Measurements from ENCODE around the gene CUL4A. TPM values are rescaled to one million over a fixed set of nuclear protein-coding genes. Genes with fewer than 3 reads are reported as not detected.

The CUL4A gene
- total and polyA plus RNA-seq, 9 of the 15 experiments (the other 6 are each of a cell fraction or from before 2014, with no cell fraction given): 21.1 to 92.0 (median 63.2) TPM

GRCh38 chr13:113176822-113177221 lies 32.6 kb upstream of the CUL4A start (continued):
- TF ChIP-seq NFE2 (IDR thresholded peaks at IDR 0.05; ENCODE audit: low read depth): no peak
- no peak for TF ChIP-seq L3MBTL2 (IDR thresholded peaks at IDR 0.05)
- no peak for TF ChIP-seq CTCF (IDR thresholded peaks at IDR 0.05 in 2 of 3, conservative IDR thresholded peaks at IDR 0.05 in 1 of 3; ENCODE audit: insufficient read depth in 2 of 3, low read depth in 1 of 3, low read length in 3 of 3)
- no peak for TF ChIP-seq DDX20 (tag; IDR thresholded peaks at IDR 0.05; ENCODE audit: low read depth)
- no peak for TF ChIP-seq POLR2B (IDR thresholded peaks at IDR 0.05; ENCODE audit: low read depth, partially characterized antibody)
- no peak for TF ChIP-seq ZNF785 (CRISPR knock-in tag; IDR thresholded peaks at IDR 0.05)

GRCh38 chr13:113178070-113178895 lies 31.1 kb upstream of the CUL4A start:
- in situ Hi-C loops (cut with MboI): no loop called here

More at GRCh38 chr13:113178070-113178895, 31.1 kb upstream of the CUL4A start:
- Histone ChIP-seq H3K27ac (ENCODE audit: extremely low read depth, low read depth, low read length) (no peak overlapping the region), H3K9me3 (replicated peaks; ENCODE audit: control insufficient read depth, insufficient read depth, low read depth, low read length) (no peaks in the 10 kb centered on the region), H3K79me2 (ENCODE audit: control insufficient read depth, insufficient read depth, low read length) (no peaks in the 10 kb centered on the region), H3K9me1 (ENCODE audit: control insufficient read depth, insufficient read depth, low read length) (peaks cover 3% of the 10 kb centered on the region), H3K36me3 (ENCODE audit: control insufficient read depth, insufficient read depth, low read length) (peaks cover 77% of the 10 kb centered on the region), H3K9ac (ENCODE audit: insufficient read depth in 1 of 2, low read depth in 2 of 2, low read length in 2 of 2) (no peak overlapping the region), H3K4me3 (no peak overlapping the region), H2AFZ (ENCODE audit: low read depth, low read length) (no peak overlapping the region), H3K27me3 (ENCODE audit: control insufficient read depth in 2 of 2, insufficient read depth in 2 of 2, low read length in 2 of 2) (no peaks in the 10 kb centered on the region), H4K20me1 (replicated peaks; ENCODE audit: control insufficient read depth, insufficient read depth, low read length) (peaks cover 2% of the 10 kb centered on the region; the same call in 1 of the 2 replicates), H3K4me1 (replicated peaks in 1 of 2; ENCODE audit: control insufficient read depth in 2 of 2, insufficient read depth in 2 of 2, low read length in 2 of 2) (peaks cover 0 to 5% of the 10 kb centered on the region in 2 experiments; a peak in 2 of 5 replicates), H3K4me2 (ENCODE audit: insufficient read depth, low read length) (no peak overlapping the region)
- 95% methylated on average over 16 of the region's 25 CpGs for WGBS (ENCODE audit: insufficient coverage, low coverage, missing lambda C conversion rate)
- no TSS peak for BruUV-seq (replicated peaks)
- POLR2A ChIA-PET: interaction anchor here (0.6 to 1.0 kb wide), 3 partner anchors 14 to 133 kb away, joined by 3 to 7 read pairs (median 6); no protein-coding TSS in a partner anchor
- CTCF ChIA-PET (ENCODE audit: low intra/inter-chr PET ratio): no interaction called here
- no peak for DNase-seq (ENCODE audit: extremely low read depth in 1 of 4, low spot score in 3 of 4)
- no peak for ATAC-seq
- intact Hi-C loops (cut with micrococcal nuclease): no loop called here
- no peak for FAIRE-seq
- TF ChIP-seq PBX2 (CRISPR knock-in tag; IDR thresholded peaks at IDR 0.05; ENCODE audit: low read depth) (no peak), PBX2 (tag; conservative IDR thresholded peaks at IDR 0.05; ENCODE audit: low read depth) (no peak), XRCC4 (IDR thresholded peaks at IDR 0.05; ENCODE audit: extremely low read depth, insufficient read depth, insufficient read length) (no peak)

Measured in K562 (cell line).